Hematopoietic multipotent progenitor cell treated with erythropoietin and hydrocortisone succinate and interleukin-3 and kit ligand, for 15 days (in vitro differentiated cells): ENCODE measurements around the gene NUFIP1.
"Not testable (repeated sequence)": the region's sequence is repeated elsewhere in the genome, so short reads cannot be mapped to it uniquely, and the experiment has no call there.

Experiments
- DNase-seq: peaks from one replicate; pipeline ENCODE4 v3.0.0-alpha.2; 2015; ENCODE audit warnings: low spot score

NUFIP1 gene

GRCh38 chr13:44989071-44989889 is at the start of gene NUFIP1, which contains the start of gene GPALPP1:
Gene NUFIP1 (minus strand): TSS chr13:44989471. CDS start chr13:44989436, 35 bp downstream.
Gene GPALPP1 (plus strand): TSS chr13:44989538. CDS start chr13:44989655, 117 bp downstream.
- peak; percentile 89 for DNase-seq

GRCh38 chr13:45036206-45036605 is 46.9 kb upstream of the NUFIP1 start:
- no peak for DNase-seq

GRCh38 chr13:45034342-45034741 is 45.1 kb upstream of the NUFIP1 start:
- DNase-seq: no peak

GRCh38 chr13:45024847-45025246 is 35.6 kb upstream of the NUFIP1 start:
- DNase-seq: no peak

GRCh38 chr13:45021250-45021649 is 32.0 kb upstream of the NUFIP1 start:
- DNase-seq: no peak

- DNase-seq: not testable (repeated sequence)
These were observed 30.7 kb upstream of the NUFIP1 start for GRCh38 chr13:45019981-45020380.

GRCh38 chr13:45016792-45017425 is 27.6 kb upstream of the NUFIP1 start:
- no peak for DNase-seq

- no peak for DNase-seq
These were observed 26.0 kb upstream of the NUFIP1 start for GRCh38 chr13:45015300-45015699.

GRCh38 chr13:45011198-45011597 is 21.9 kb upstream of the NUFIP1 start:
- DNase-seq: no peak

GRCh38 chr13:45007823-45008222 is 18.6 kb upstream of the NUFIP1 start:
- no peak for DNase-seq

- no peak for DNase-seq
These were observed 18.0 kb upstream of the NUFIP1 start for GRCh38 chr13:45007225-45007624.

GRCh38 chr13:45004096-45004495 is 14.8 kb upstream of the NUFIP1 start:
- DNase-seq: no peak

- no peak for DNase-seq
These were observed 14.1 kb upstream of the NUFIP1 start for GRCh38 chr13:45003417-45003816.

GRCh38 chr13:44989941-44990340 is 670 bp upstream of the NUFIP1 start:
- peak; percentile 10 for DNase-seq

- no peak for DNase-seq
These were observed 10.9 kb downstream of the NUFIP1 start for GRCh38 chr13:44978328-44978727.

GRCh38 chr13:44976949-44977583 is 12.2 kb downstream of the NUFIP1 start:
- DNase-seq: no peak

- DNase-seq: no peak
These were observed 13.1 kb downstream of the NUFIP1 start for GRCh38 chr13:44976196-44976595.

- DNase-seq: no peak
These were observed 15.0 kb downstream of the NUFIP1 start for GRCh38 chr13:44974056-44974793.

- DNase-seq: peak; percentile 67
These were observed 16.2 kb downstream of the NUFIP1 start for GRCh38 chr13:44972956-44973581.

- no peak for DNase-seq
These were observed 17.3 kb downstream of the NUFIP1 start for GRCh38 chr13:44971656-44972595.
